K562 (cell line): Measurements from ENCODE around the gene PLCB3. TPM values are rescaled to one million over a fixed set of nuclear protein-coding genes. Genes with fewer than 3 reads are reported as not detected.

Experiments
- ATAC-seq: fragments of 200-7000 bp; cut with Tn5 transposase; 3 replicates; pipeline ENCODE4 v1.9.1; 2020; ENCODE audit warnings: moderate library complexity
- BruUV-seq: library from RNA; stranded (reverse); fragments of 400-500 nt; replicated peaks from 2 replicates; lab custom pipeline; 2021; lab: Mats Ljungman, UMichigan
- CTCF ChIA-PET: fragments of 300-600 bp; formaldehyde crosslinking; extraction: SDS; loops from one replicate; lab custom pipeline; 2021; ENCODE audit warnings: low intra/inter-chr PET ratio; lab: Yijun Ruan, JAX
- POLR2A ChIA-PET: fragments of 300-600, 350-650 bp; sonication (Branson Sonifier 250); formaldehyde crosslinking; extraction: SDS; loops from one replicate; lab custom pipeline; 2021; ENCODE audit warnings: antibody characterized with exemption, inconsistent platforms; lab: Yijun Ruan, JAX
- DNase-seq, 4 experiments: peaks; one replicate each; pipeline versions ENCODE4 v3.0.0 to v3.0.0-alpha.2; 2011 to 2018; ENCODE audit warnings: low spot score in 3 of 4, mixed read lengths in 3 of 4; ENCODE audit errors: extremely low read depth in 1 of 4
- FAIRE-seq: peaks from 2 replicates; lab custom pipeline; 2011; peaks lifted over from hg19 to GRCh38; lab: Jason Lieb, UNC
- H2AFZ ChIP-seq: 2 replicates; pipeline ENCODE4 v1.6.0; 2011; ENCODE audit warnings: low read depth, low read length, control low read depth, inconsistent platforms
- H3K27ac ChIP-seq: fragments of 200-600 bp; 3 replicates; pipeline ENCODE4 v1.8.0; 2011; ENCODE audit warnings: low read depth, mild to moderate bottlenecking, control low read depth, inconsistent platforms, low read length, moderate library complexity, mixed read lengths; ENCODE audit errors: extremely low read depth
- H3K27me3 ChIP-seq, 2 experiments: fragments of 300-600 bp in 1 of 2; 2 replicates in 1 of 2; 3 replicates in 1 of 2; pipeline versions ENCODE4 v1.6.0 to v1.8.0; 2011; ENCODE audit warnings: inconsistent platforms in 2 of 2, low read length in 2 of 2, mild to moderate bottlenecking in 1 of 2, mixed read lengths in 1 of 2, moderate library complexity in 1 of 2; ENCODE audit not compliant: control insufficient read depth in 2 of 2, insufficient read depth in 2 of 2
- H3K36me3 ChIP-seq: fragments of 300-600 bp; 3 replicates; pipeline ENCODE4 v1.8.0; 2011; ENCODE audit warnings: mild to moderate bottlenecking, low read length, inconsistent platforms; ENCODE audit not compliant: control insufficient read depth, insufficient read depth
- H3K4me1 ChIP-seq, 2 experiments: fragments of 200-600 bp in 1 of 2; replicated peaks in 1 of 2; 2 replicates in 1 of 2; 3 replicates in 1 of 2; pipeline versions ENCODE4 v1.5.1 to v1.8.0; 2011; ENCODE audit warnings: inconsistent platforms in 2 of 2, low read length in 2 of 2, mild to moderate bottlenecking in 1 of 2, mixed read lengths in 1 of 2, moderate library complexity in 1 of 2; ENCODE audit not compliant: control insufficient read depth in 2 of 2, insufficient read depth in 2 of 2
- H3K4me2 ChIP-seq: 2 replicates; pipeline ENCODE4 v1.6.1; 2011; ENCODE audit warnings: low read length, control low read depth, inconsistent platforms, mixed read lengths; ENCODE audit not compliant: insufficient read depth
- H3K4me3 ChIP-seq: fragments of 200-600 bp; sonication (generic), shearing (Covaris generic); 2 replicates; pipeline ENCODE4 v1.5.1; 2016; ENCODE audit warnings: control low read depth, inconsistent platforms
- H3K79me2 ChIP-seq: fragments of 200-600 bp; 3 replicates; pipeline ENCODE4 v1.8.0; 2011; ENCODE audit warnings: low read length, inconsistent platforms; ENCODE audit not compliant: control insufficient read depth, insufficient read depth
- H3K9ac ChIP-seq, 2 experiments: 2 replicates each; pipeline versions ENCODE4 v1.6.0 to v1.6.1; 2011; ENCODE audit warnings: low read depth in 2 of 2, low read length in 2 of 2, control low read depth in 1 of 2, inconsistent platforms in 1 of 2, mild to moderate bottlenecking in 1 of 2, mixed read lengths in 1 of 2; ENCODE audit not compliant: insufficient read depth in 1 of 2
- H3K9me1 ChIP-seq: one replicate; pipeline ENCODE4 v1.6.0; 2011; ENCODE audit warnings: inconsistent platforms, mild to moderate bottlenecking, low read length, moderate library complexity; ENCODE audit not compliant: control insufficient read depth, insufficient read depth
- H3K9me3 ChIP-seq: replicated peaks from 2 replicates; pipeline ENCODE4 v1.5.1; 2011; ENCODE audit warnings: low read depth, low read length, inconsistent platforms; ENCODE audit not compliant: control insufficient read depth, insufficient read depth
- H4K20me1 ChIP-seq: replicated peaks from 2 replicates; pipeline ENCODE4 v1.6.1; 2011; ENCODE audit warnings: low read length, inconsistent platforms, mixed read lengths; ENCODE audit not compliant: control insufficient read depth, insufficient read depth
- CXXC5 ChIP-seq: fragments of 250-450 bp; sonication (Bioruptor Pico); IDR thresholded peaks from 2 replicates; pipeline ENCODE4 v1.8.0; 2022; ENCODE audit warnings: inconsistent platforms, mild to moderate bottlenecking, moderate library complexity
- GTF2A2 ChIP-seq: IDR thresholded peaks from 2 replicates; pipeline ENCODE4 v1.6.1; 2016; ENCODE audit warnings: mild to moderate bottlenecking, missing genetic modification characterization, missing compliant biosample characterization
- MBD2 ChIP-seq: sonication (generic); IDR thresholded peaks from 2 replicates; pipeline ENCODE4 v1.6.1; 2016; ENCODE audit warnings: low read depth, borderline replicate concordance
- MECOM ChIP-seq: fragments of 250-450 bp; sonication (Bioruptor Pico); IDR thresholded peaks from 2 replicates; pipeline ENCODE4 v1.8.0; 2022; ENCODE audit warnings: inconsistent platforms
- NFIC ChIP-seq: fragments of 450-650 bp; IDR thresholded peaks from 2 replicates; pipeline ENCODE4 v1.6.1; 2017; ENCODE audit warnings: mild to moderate bottlenecking, inconsistent platforms
- POLR2A ChIP-seq: fragments of 450-650 bp; conservative IDR thresholded peaks from 2 replicates; pipeline ENCODE4 v1.6.1; 2016
- POLR2G ChIP-seq: fragments of 200-400 bp; formaldehyde crosslinking; IDR thresholded peaks from 2 replicates; pipeline ENCODE4 v1.6.1; 2017; ENCODE audit warnings: low read depth, mild to moderate bottlenecking, antibody characterized with exemption, low read length, moderate library complexity
- RBFOX2 ChIP-seq: fragments of 200-400 bp; formaldehyde crosslinking; IDR thresholded peaks from 2 replicates; pipeline ENCODE4 v1.6.1; 2017; ENCODE audit warnings: low read depth, mild to moderate bottlenecking, low read length, moderate library complexity
- RHOXF2B ChIP-seq: fragments of 250-450 bp; sonication (Bioruptor Pico); conservative IDR thresholded peaks from 2 replicates; pipeline ENCODE4 v1.5.1; 2021
- RUNX1 ChIP-seq: sonication (generic); IDR thresholded peaks from 2 replicates; pipeline ENCODE4 v1.6.1; 2016; ENCODE audit warnings: antibody characterized with exemption, low read depth
- SUPT5H ChIP-seq: fragments of 450-650 bp; IDR thresholded peaks from 2 replicates; pipeline ENCODE4 v1.6.1; 2016
- TAL1 ChIP-seq: fragments of 450-650 bp; IDR thresholded peaks from 2 replicates; pipeline ENCODE4 v1.6.1; 2016; ENCODE audit warnings: mild to moderate bottlenecking
- TRIM28 ChIP-seq: fragments of 450-650 bp; IDR thresholded peaks from 2 replicates; pipeline ENCODE4 v1.6.1; 2017
- ZBTB7A ChIP-seq: IDR thresholded peaks from 2 replicates; pipeline ENCODE4 v1.6.1; 2011; ENCODE audit warnings: low read depth, mild to moderate bottlenecking, low read length, moderate library complexity, borderline replicate concordance; ENCODE audit not compliant: control insufficient read depth
- ZNF778 ChIP-seq: fragments of 450-650 bp; formaldehyde crosslinking; IDR thresholded peaks from 2 replicates; pipeline ENCODE4 v1.4.0; 2020; ENCODE audit warnings: mild to moderate bottlenecking, moderate library complexity
- WGBS: fragments of 100-300 bp; shearing (Covaris generic); methylation state at CpG from one replicate; pipeline ENCODE4 v1.1.6; 2016; ENCODE audit warnings: low coverage, mixed read lengths; ENCODE audit not compliant: insufficient coverage; ENCODE audit errors: missing lambda C conversion rate; 5-methylcytosine and 5-hydroxymethylcytosine counted together
- in situ Hi-C: fragments of 300-500 bp; cut with MboI; formaldehyde crosslinking; loops from 4 replicates; pipeline ENCODE4 v1.15.0; 2018; ENCODE audit warnings: inconsistent platforms, mixed read lengths
- intact Hi-C: fragments of 100-400 bp; cut with micrococcal nuclease; formaldehyde crosslinking; loops from 2 replicates; pipeline ENCODE4 v1.14.2; 2022
- polyA plus RNA-seq, 8 experiments: library from polyadenylated mRNA; depleted of rRNA in 4 of 8; stranded (reverse) in 5 of 8; unstranded in 3 of 8; fragments of >200 nt; fragmentation: Nextera tagmentation in 2 of 8; fragmentation: Illumina TruSeq in 1 of 8; extraction: Ambion mirVana in 2 of 8; extraction: Trizol in 1 of 8; gene quantifications; 2 replicates each; pipeline versions ENCODE4 v1.2.1 to v1.2.3, GENCODE V29; 2011 to 2014; ENCODE audit warnings: inconsistent platforms in 1 of 8, missing spikeins in 1 of 8
- total RNA-seq, 7 experiments: library from RNA; depleted of rRNA in 6 of 7; stranded (reverse); fragments of >200 nt in 6 of 7; fragmentation: Illumina TruSeq in 2 of 7; extraction: Trizol in 2 of 7; gene quantifications; 2 replicates each; pipeline versions ENCODE4 v1.2.1 to v1.2.3, GENCODE V29; 2011 to 2021; ENCODE audit warnings: low replicate concordance in 1 of 7
- TF ChIP-seq, protein P1 (sequence below): sonication (generic); formaldehyde crosslinking; IDR thresholded peaks from 2 replicates; pipeline ENCODE4 v1.8.1; 2023; ENCODE audit warnings: mild to moderate bottlenecking, missing genetic modification reagents

The PLCB3 gene
- total and polyA plus RNA-seq, 9 of the 15 experiments (the other 6 are each of a cell fraction or from before 2014, with no cell fraction given): 0.31 to 44.8 (median 14.6) TPM

DNA sequence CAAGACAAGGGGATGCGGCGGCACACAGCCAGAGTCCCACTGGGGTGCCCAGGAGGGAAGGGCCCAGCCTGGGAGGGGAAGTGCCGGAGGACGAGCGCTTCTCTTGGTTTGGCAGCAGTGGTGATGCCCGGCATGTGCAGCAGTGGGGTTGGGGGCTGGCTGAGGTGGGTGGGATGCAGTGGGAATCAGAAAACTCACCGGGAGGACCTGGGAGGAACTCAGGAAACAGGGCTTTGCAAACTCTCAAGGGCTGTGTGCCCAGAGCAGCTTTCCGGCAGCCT is 41.8 kb upstream of the PLCB3 start:
- ChIA-PET CTCF (no interaction called here), POLR2A (interaction anchor here (4.6 to 7.8 kb wide), 3 partner anchors 9 to 24 kb away, joined by 29 to 77 read pairs (median 57); partner anchors contain the start of genes NUDT22, STIP1 and TRPT1)
- no peak for DNase-seq
- Histone ChIP-seq H4K20me1 (no peaks in the 10 kb centered on the region), H3K9ac (peak overlapping the region; percentile 99 to 100; a peak in 3 of 4 replicates), H3K27ac (peak overlapping the region; percentile 100; the same call in 2 of the 3 replicates), H3K4me1 (peaks cover 26 to 57% of the 10 kb centered on the region in 2 experiments), H3K4me2 (no peak overlapping the region), H3K9me1 (peaks cover 8% of the 10 kb centered on the region), H3K36me3 (peaks cover 86% of the 10 kb centered on the region; the same call in 2 of the 3 replicates), H3K4me3 (no peak overlapping the region)
- no TSS peak for BruUV-seq
- ATAC-seq: no peak
- TF ChIP-seq POLR2G (peak; percentile 31; the same call in 1 of the 2 replicates), RBFOX2 (peak; percentile 17; the same call in 1 of the 2 replicates), RUNX1 (no peak), MECOM (CRISPR knock-in tag) (no peak)
- TF ChIP-seq, all 486 proteins: peak for 2
- Histone ChIP-seq H3K27me3 (no peaks in the 10 kb centered on the region), H3K9me3 (no peaks in the 10 kb centered on the region), H3K79me2 (peaks cover 47% of the 10 kb centered on the region), H2AFZ (no peak overlapping the region)
- 83% methylated on average over 1 of the region's 8 CpGs for WGBS
- no peak for FAIRE-seq
- in situ Hi-C loops: no loop called here
- intact Hi-C loops: loop anchor here (5.0 kb wide), 1 partner anchor 148 kb away; the partner anchor contains the start of gene RPS6KA4

DNA sequence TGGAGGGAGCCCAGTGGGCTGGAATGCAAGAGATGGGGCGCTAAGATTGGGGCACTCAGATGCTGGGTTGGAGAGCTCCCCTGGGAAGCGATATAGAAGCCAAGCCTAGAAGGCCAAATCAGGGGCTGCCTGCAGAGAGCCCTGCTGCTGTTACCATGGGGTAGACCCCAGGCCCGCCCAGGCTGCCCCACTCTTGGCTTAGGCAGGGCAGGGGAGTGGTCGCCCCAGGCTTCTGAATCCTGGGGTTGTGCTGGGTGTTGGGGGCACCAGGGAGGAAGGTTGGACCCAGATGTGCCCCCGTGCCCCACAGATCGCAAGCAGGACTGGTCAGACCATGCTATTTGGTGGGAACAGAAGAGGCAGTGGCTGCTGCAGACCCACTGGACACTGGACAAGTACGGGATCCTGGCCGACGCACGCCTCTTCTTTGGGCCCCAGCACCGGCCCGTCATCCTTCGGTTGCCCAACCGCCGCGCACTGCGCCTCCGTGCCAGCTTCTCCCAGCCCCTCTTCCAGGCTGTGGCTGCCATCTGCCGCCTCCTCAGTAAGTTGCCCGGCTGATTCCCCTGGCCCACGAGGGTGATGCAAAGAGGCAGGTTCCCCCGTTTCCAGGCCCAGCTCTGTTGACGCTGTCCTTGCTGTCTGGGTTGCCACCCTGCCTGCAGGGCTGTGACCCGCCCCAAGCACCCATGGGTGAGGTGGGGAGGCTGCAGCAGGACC is 40.9 kb upstream of the PLCB3 start:
- intact Hi-C loops (no loop called here), in situ Hi-C loops (no loop called here)
- Histone ChIP-seq H3K79me2 (peaks cover 47% of the 10 kb centered on the region), H3K9ac (peak overlapping the region in 1 of 2 experiments; percentile 41; a peak in 2 of 4 replicates), H3K9me3 (no peaks in the 10 kb centered on the region), H4K20me1 (no peaks in the 10 kb centered on the region), H3K27me3 (no peaks in the 10 kb centered on the region), H3K27ac (no peak overlapping the region), H3K4me2 (no peak overlapping the region), H3K4me3 (no peak overlapping the region), H3K4me1 (peaks cover 18 to 50% of the 10 kb centered on the region in 2 experiments), H3K36me3 (peaks cover 86% of the 10 kb centered on the region; the same call in 2 of the 3 replicates), H3K9me1 (peaks cover 8% of the 10 kb centered on the region), H2AFZ (no peak overlapping the region)
- ChIA-PET POLR2A (interaction anchor here (0.5 to 7.8 kb wide), 4 partner anchors 15 to 99 kb away, joined by 3 to 77 read pairs (median 4); partner anchors contain the start of genes NUDT22 and TRPT1), CTCF (no interaction called here)
- 97% methylated on average over 11 of the region's 24 CpGs for WGBS
- DNase-seq: no peak
- no peak for ATAC-seq
- FAIRE-seq: no peak
- no TSS peak for BruUV-seq
- TF ChIP-seq MBD2 (no peak), RHOXF2B (CRISPR knock-in tag) (no peak), POLR2A (peak; percentile 49; the same call in 1 of the 2 replicates), SUPT5H (0 out of 2 replicates have a peak, but pooled peaks have one; percentile 42), TRIM28 (no peak), ZNF778 (CRISPR knock-in tag) (no peak), POLR2G (peak; percentile 69), TAL1 (no peak), CXXC5 (CRISPR knock-in tag) (no peak), ZBTB7A (0 out of 2 replicates have a peak, but pooled peaks have one; percentile 13), GTF2A2 (no peak), NFIC (no peak)
- TF ChIP-seq, protein P1, sequence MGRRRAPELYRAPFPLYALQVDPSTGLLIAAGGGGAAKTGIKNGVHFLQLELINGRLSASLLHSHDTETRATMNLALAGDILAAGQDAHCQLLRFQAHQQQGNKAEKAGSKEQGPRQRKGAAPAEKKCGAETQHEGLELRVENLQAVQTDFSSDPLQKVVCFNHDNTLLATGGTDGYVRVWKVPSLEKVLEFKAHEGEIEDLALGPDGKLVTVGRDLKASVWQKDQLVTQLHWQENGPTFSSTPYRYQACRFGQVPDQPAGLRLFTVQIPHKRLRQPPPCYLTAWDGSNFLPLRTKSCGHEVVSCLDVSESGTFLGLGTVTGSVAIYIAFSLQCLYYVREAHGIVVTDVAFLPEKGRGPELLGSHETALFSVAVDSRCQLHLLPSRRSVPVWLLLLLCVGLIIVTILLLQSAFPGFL (CRISPR knock-in tag): no peak
